A549 (cell line): ENCODE measurements around the gene KIF3A. TPM values are rescaled to one million over a fixed set of nuclear protein-coding genes. Genes with fewer than 3 reads are reported as not detected.

Experiments
- ATAC-seq, 2 experiments: fragments of 200-7000 bp in 1 of 2; fragments of >200 bp in 1 of 2; cut with Nextera tagmentation in 1 of 2; cut with Tn5 transposase in 1 of 2; 3 replicates each; pipeline versions ENCODE4 v1.8.0 to v1.9.1; 2018 to 2020; ENCODE audit warnings: mild to moderate bottlenecking in 1 of 2, moderate library complexity in 1 of 2
- CTCF ChIA-PET: fragments of 300-600 bp; sonication (Branson Sonifier 250); formaldehyde crosslinking; extraction: SDS; loops from one replicate; lab custom pipeline; 2021; ENCODE audit warnings: antibody characterized with exemption, inconsistent platforms; lab: Yijun Ruan, JAX
- POLR2A ChIA-PET: fragments of 350-600 bp; formaldehyde crosslinking; extraction: SDS; loops from one replicate; lab custom pipeline; 2021; ENCODE audit warnings: antibody characterized with exemption, inconsistent platforms; lab: Yijun Ruan, JAX
- DNase-seq, 2 experiments: peaks; one replicate each; pipeline versions ENCODE4 v3.0.0 to v3.0.0-alpha.2; 2011 to 2016; ENCODE audit warnings: low read depth in 1 of 2, low spot score in 1 of 2
- FAIRE-seq: peaks from 2 replicates; lab custom pipeline; 2011; peaks lifted over from hg19 to GRCh38; lab: Jason Lieb, UNC
- H3K27ac ChIP-seq, 2 experiments: fragments of >200 bp; sonication (Bioruptor Twin); formaldehyde crosslinking; 3 replicates each; pipeline ENCODE4 v1.5.1; 2016 to 2017
- H3K4me1 ChIP-seq: fragments of >200 bp; sonication (Bioruptor Twin); formaldehyde crosslinking; 3 replicates; pipeline ENCODE4 v1.6.1; 2016
- H3K4me2 ChIP-seq: fragments of >200 bp; sonication (Bioruptor Twin); formaldehyde crosslinking; 3 replicates; pipeline ENCODE4 v1.6.1; 2016
- H3K4me3 ChIP-seq: fragments of >200 bp; sonication (Bioruptor Twin); formaldehyde crosslinking; 3 replicates; pipeline ENCODE4 v1.5.1; 2016
- H3K9me3 ChIP-seq: fragments of >200 bp; sonication (Bioruptor Twin); formaldehyde crosslinking; 3 replicates; pipeline ENCODE4 v1.6.1; 2016
- CHD2 ChIP-seq: fragments of 150-350 bp; IDR thresholded peaks from 2 replicates; pipeline ENCODE4 v1.6.1; 2014; ENCODE audit warnings: low read length; ENCODE audit not compliant: partially characterized antibody
- CHD4 ChIP-seq: fragments of 200-600 bp; sonication (generic); IDR thresholded peaks from 2 replicates; pipeline ENCODE4 v1.6.1; 2016; ENCODE audit warnings: antibody characterized with exemption, mild to moderate bottlenecking, borderline replicate concordance
- E2F6 ChIP-seq: IDR thresholded peaks from 2 replicates; pipeline ENCODE4 v1.6.1; 2012; ENCODE audit warnings: low read depth, borderline replicate concordance
- ELK1 ChIP-seq: fragments of 150-350 bp; IDR thresholded peaks from 2 replicates; pipeline ENCODE4 v1.6.1; 2014; ENCODE audit warnings: low read depth, mild to moderate bottlenecking, low read length
- FOSB ChIP-seq: fragments of 250-450 bp; sonication (Bioruptor Pico); IDR thresholded peaks from 2 replicates; pipeline ENCODE4 v1.5.0; 2020; ENCODE audit warnings: mild to moderate bottlenecking, moderate library complexity
- FOSL2 ChIP-seq, 2 experiments: fragments of 450-650 bp in 1 of 2; fragments of >200 bp in 1 of 2; sonication (Bioruptor Twin) in 1 of 2; formaldehyde crosslinking; IDR thresholded peaks; 2 replicates each; pipeline versions ENCODE4 v1.5.0 to v1.6.1; 2016 to 2020; ENCODE audit warnings: mild to moderate bottlenecking in 1 of 2, moderate library complexity in 1 of 2
- GATA3 ChIP-seq: IDR thresholded peaks from 2 replicates; pipeline ENCODE4 v1.6.1; 2012; ENCODE audit warnings: borderline replicate concordance
- HDAC2 ChIP-seq: fragments of 200-600 bp; sonication (generic); IDR thresholded peaks from 2 replicates; pipeline ENCODE4 v1.6.1; 2016
- HMGXB4 ChIP-seq: fragments of 250-450 bp; sonication (Bioruptor Pico); IDR thresholded peaks from 2 replicates; pipeline ENCODE4 v1.5.0; 2021; ENCODE audit warnings: mild to moderate bottlenecking, moderate library complexity, borderline replicate concordance
- HOXA7 ChIP-seq: fragments of 250-450 bp; sonication (Bioruptor Pico); IDR thresholded peaks from 2 replicates; pipeline ENCODE4 v1.5.0; 2020; ENCODE audit warnings: mild to moderate bottlenecking, moderate library complexity
- JUN ChIP-seq, 2 experiments: fragments of >200 bp; sonication (Bioruptor Twin); formaldehyde crosslinking; IDR thresholded peaks; 2 replicates in 1 of 2; 3 replicates in 1 of 2; pipeline ENCODE4 v1.6.1; 2016 to 2017
- MAZ ChIP-seq: fragments of 150-350 bp; IDR thresholded peaks from 2 replicates; pipeline ENCODE4 v1.6.1; 2014; ENCODE audit warnings: antibody characterized with exemption, low read depth, low read length, borderline replicate concordance
- MYC ChIP-seq: IDR thresholded peaks from 2 replicates; pipeline ENCODE4 v1.6.1; 2012; ENCODE audit warnings: mild to moderate bottlenecking, inconsistent platforms, low read length, improper control_type of control experiment, borderline replicate concordance
- NFE2L2 ChIP-seq: fragments of 150-350 bp; conservative IDR thresholded peaks from 2 replicates; pipeline ENCODE4 v1.6.1; 2014; ENCODE audit warnings: low read length
- NR3C1 ChIP-seq: fragments of >200 bp; sonication (Bioruptor Twin); formaldehyde crosslinking; IDR thresholded peaks from 3 replicates; pipeline ENCODE4 v1.6.1; 2017
- PHF8 ChIP-seq: fragments of 200-600 bp; sonication (generic); IDR thresholded peaks from 2 replicates; pipeline ENCODE4 v1.6.1; 2016; ENCODE audit warnings: low read depth, mild to moderate bottlenecking, antibody characterized with exemption, moderate library complexity, borderline replicate concordance
- RAD21 ChIP-seq, 2 experiments: fragments of >200 bp in 1 of 2; sonication (Bioruptor Twin) in 1 of 2; formaldehyde crosslinking in 1 of 2; IDR thresholded peaks in 1 of 2; conservative IDR thresholded peaks in 1 of 2; 2 replicates in 1 of 2; 3 replicates in 1 of 2; pipeline ENCODE4 v1.6.1; 2012 to 2018; ENCODE audit warnings: inconsistent platforms in 1 of 2
- RARB ChIP-seq: fragments of 250-450 bp; sonication (Bioruptor Pico); IDR thresholded peaks from 2 replicates; pipeline ENCODE4 v1.8.0; 2021; ENCODE audit warnings: mild to moderate bottlenecking, moderate library complexity
- SMC3 ChIP-seq: fragments of >200 bp; sonication (Bioruptor Twin); formaldehyde crosslinking; IDR thresholded peaks from 3 replicates; pipeline ENCODE4 v1.6.1; 2018; ENCODE audit warnings: inconsistent platforms
- TFCP2L1 ChIP-seq: fragments of 250-450 bp; sonication (Bioruptor Pico); IDR thresholded peaks from 2 replicates; pipeline ENCODE4 v1.5.0; 2021; ENCODE audit warnings: mild to moderate bottlenecking
- TP53 ChIP-seq: fragments of 250-450 bp; sonication (Bioruptor Pico); IDR thresholded peaks from 2 replicates; pipeline ENCODE4 v1.5.0; 2021; ENCODE audit warnings: mild to moderate bottlenecking, moderate library complexity
- USF2 ChIP-seq: fragments of 450-650 bp; IDR thresholded peaks from 2 replicates; pipeline ENCODE4 v1.6.1; 2014; ENCODE audit warnings: antibody characterized with exemption
- ZFP36 ChIP-seq: fragments of 450-650 bp; IDR thresholded peaks from 2 replicates; pipeline ENCODE4 v1.6.1; 2014; ENCODE audit warnings: borderline replicate concordance; ENCODE audit not compliant: partially characterized antibody
- ZNF302 ChIP-seq: fragments of 250-450 bp; sonication (Bioruptor Pico); IDR thresholded peaks from 2 replicates; pipeline ENCODE4 v1.9.0; 2021; ENCODE audit warnings: inconsistent platforms, mild to moderate bottlenecking, moderate library complexity
- WGBS: methylation state at CpG from one replicate; pipeline ENCODE4 v1.1.6; 2017; ENCODE audit errors: missing lambda C conversion rate; 5-methylcytosine and 5-hydroxymethylcytosine counted together
- polyA plus RNA-seq, 4 experiments: library from polyadenylated mRNA; depleted of rRNA in 3 of 4; stranded (reverse); fragments of >200 nt; fragmentation: RNase III in 1 of 4; extraction: RNeasy Plus Mini Kit Qiagen cat#74134 plus additional on column Dnase treatment in 1 of 4; gene quantifications; 2 replicates in 3 of 4; 3 replicates in 1 of 4; pipeline ENCODE4 v1.2.3, GENCODE V29; 2011 to 2017
- TF ChIP-seq, protein P1 (sequence below): IDR thresholded peaks from 2 replicates; pipeline ENCODE4 v1.6.1; 2012

KIF3A gene
- polyA plus RNA-seq, 2 of the 4 experiments (the other 2 are of a cell fraction): 12.8 to 20.5 TPM

GRCh38 chr5:132773601-132774355 is 36.4 kb upstream of the KIF3A start:
- Histone ChIP-seq H3K4me2 (no peak overlapping the region), H3K9me3 (no peaks in the 10 kb centered on the region), H3K4me1 (peaks cover 7% of the 10 kb centered on the region), H3K4me3 (no peak overlapping the region), H3K27ac (no peak overlapping the region)
- POLR2A ChIA-PET: no interaction called here
- 91% methylated on average over 10 of the region's 12 CpGs for WGBS
- DNase-seq (no peak), ATAC-seq (no peak), FAIRE-seq (no peak)
- CTCF ChIA-PET: interaction anchor here (0.6 to 1.6 kb wide), 2 partner anchors 24 to 46 kb away, joined by 3 read pairs; no protein-coding TSS in a partner anchor
- no peak for TF ChIP-seq TP53 (CRISPR knock-in tag)
- TF ChIP-seq HMGXB4 (CRISPR knock-in tag): no peak
- TF ChIP-seq CHD2: no peak
- TF ChIP-seq MAZ: no peak
- TF ChIP-seq PHF8: no peak

DNA sequence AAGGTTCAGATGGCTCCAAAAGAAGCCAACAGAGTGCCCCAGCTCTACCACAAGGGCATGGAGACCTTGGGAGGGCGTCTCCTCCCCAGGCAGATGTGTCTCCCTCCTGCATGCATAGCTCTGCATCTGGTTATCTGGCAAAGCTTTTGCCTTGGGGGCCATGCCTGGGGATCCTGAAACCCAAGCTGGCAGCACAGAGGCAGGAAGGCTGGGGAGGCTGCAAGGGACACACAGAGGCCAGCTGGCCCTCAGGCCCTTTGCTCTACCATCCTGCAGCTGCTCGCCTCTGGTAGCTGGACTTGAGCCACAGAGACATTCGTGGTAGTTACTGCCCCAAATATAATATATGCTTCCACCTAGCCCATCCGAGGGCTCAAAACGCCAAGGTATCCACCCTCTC is 35.8 kb upstream of the KIF3A start:
- ATAC-seq: no peak
- ChIA-PET CTCF (interaction anchor here (1.6 kb wide), 1 partner anchor 47 kb away, joined by 3 read pairs; no protein-coding TSS in a partner anchor), POLR2A (no interaction called here)

DNA sequence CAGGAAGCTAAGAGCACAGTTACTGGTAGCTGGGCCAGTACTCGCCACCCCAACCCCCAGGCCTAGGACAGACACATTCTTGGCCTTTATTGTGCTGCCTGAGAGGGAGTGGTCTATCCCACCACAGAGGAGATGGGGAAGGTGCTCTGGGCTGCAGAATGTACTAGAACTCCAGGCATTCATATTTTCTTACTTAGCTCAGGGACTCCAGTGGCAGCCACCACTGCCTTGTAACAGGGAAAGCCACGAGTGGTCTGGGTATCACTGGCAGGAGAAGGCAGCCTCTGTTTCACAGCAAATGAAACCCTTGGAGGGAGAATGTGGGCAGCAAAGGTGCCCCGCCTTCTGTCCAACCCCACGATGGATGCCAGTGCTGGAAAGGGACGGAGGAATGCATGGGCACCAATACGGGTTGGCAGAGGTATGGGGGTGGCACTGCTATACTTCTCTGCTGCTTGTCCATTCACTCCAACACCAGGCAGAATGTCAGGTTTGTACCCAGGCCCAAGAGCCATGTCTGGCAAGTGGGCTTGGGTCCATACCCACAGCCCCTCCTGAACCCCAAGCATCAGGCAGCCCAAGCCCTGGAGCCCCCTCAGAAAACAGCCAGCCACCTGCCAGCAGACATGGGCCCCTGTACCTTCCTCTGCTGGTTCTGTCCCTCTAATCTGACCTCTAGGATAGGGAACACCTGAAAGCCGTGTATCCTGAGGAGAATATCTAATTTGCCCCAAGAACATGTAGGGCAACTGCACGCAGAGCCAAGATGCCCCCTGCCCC is 35.1 kb upstream of the KIF3A start:
- CTCF ChIA-PET: interaction anchor here (0.6 to 1.6 kb wide), 4 partner anchors 8 to 91 kb away, joined by 3 read pairs; no protein-coding TSS in a partner anchor
- POLR2A ChIA-PET: no interaction called here
- DNase-seq (no peak), FAIRE-seq (no peak), ATAC-seq (no peak)
- 83% methylated on average over 8 of the region's 8 CpGs for WGBS
- Histone ChIP-seq H3K4me1 (peaks cover 7% of the 10 kb centered on the region), H3K27ac (no peak overlapping the region), H3K9me3 (no peaks in the 10 kb centered on the region), H3K4me3 (no peak overlapping the region), H3K4me2 (no peak overlapping the region)
- TF ChIP-seq JUN (IDR thresholded peaks at IDR 0.05) (no peak), ELK1 (no peak), GATA3 (no peak), HMGXB4 (CRISPR knock-in tag) (no peak), FOSB (CRISPR knock-in tag) (no peak), RAD21 (conservative IDR thresholded peaks at IDR 0.05 in 1 of 2, IDR thresholded peaks at IDR 0.05 in 1 of 2) (no peak), SMC3 (no peak), ZNF302 (CRISPR knock-in tag) (no peak), FOSL2 (IDR thresholded peaks at IDR 0.05) (no peak), FOSL2 (CRISPR knock-in tag; IDR thresholded peaks at IDR 0.05) (no peak), TP53 (CRISPR knock-in tag) (no peak), CHD4 (no peak)

More for the DNA sequence above, 35.8 kb upstream of the KIF3A start:
- peaks cover 7% of the 10 kb centered on the region for H3K4me1 ChIP-seq
- WGBS: 89% methylated on average over 5 of the region's 5 CpGs
- H3K4me3 ChIP-seq: no peak overlapping the region
- no peak overlapping the region for H3K27ac ChIP-seq
- TF ChIP-seq USF2: no peak
- no peak for TF ChIP-seq NFE2L2
- no peak for TF ChIP-seq ZFP36
- TF ChIP-seq, protein P1, sequence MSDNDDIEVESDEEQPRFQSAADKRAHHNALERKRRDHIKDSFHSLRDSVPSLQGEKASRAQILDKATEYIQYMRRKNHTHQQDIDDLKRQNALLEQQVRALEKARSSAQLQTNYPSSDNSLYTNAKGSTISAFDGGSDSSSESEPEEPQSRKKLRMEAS: no peak
- TF ChIP-seq HDAC2: no peak
- TF ChIP-seq E2F6: no peak
- TF ChIP-seq TFCP2L1: no peak
- no peak for TF ChIP-seq MYC
- no peak for TF ChIP-seq PHF8
- TF ChIP-seq RARB: no peak
- TF ChIP-seq RAD21 (conservative IDR thresholded peaks at IDR 0.05 in 1 of 2, IDR thresholded peaks at IDR 0.05 in 1 of 2): no peak
- TF ChIP-seq NR3C1: no peak
- no peak for TF ChIP-seq HOXA7
- no peak for FAIRE-seq
- no peaks in the 10 kb centered on the region for H3K9me3 ChIP-seq
- no peak for DNase-seq
- H3K4me2 ChIP-seq: no peak overlapping the region
